ENCODE measurements around the gene TAAR6. TPM values are rescaled to one million over a fixed set of nuclear protein-coding genes. Genes with fewer than 3 reads are reported as not detected.

Gene TAAR6
- total and polyA plus RNA-seq, 4 donors: not detected

DNA sequence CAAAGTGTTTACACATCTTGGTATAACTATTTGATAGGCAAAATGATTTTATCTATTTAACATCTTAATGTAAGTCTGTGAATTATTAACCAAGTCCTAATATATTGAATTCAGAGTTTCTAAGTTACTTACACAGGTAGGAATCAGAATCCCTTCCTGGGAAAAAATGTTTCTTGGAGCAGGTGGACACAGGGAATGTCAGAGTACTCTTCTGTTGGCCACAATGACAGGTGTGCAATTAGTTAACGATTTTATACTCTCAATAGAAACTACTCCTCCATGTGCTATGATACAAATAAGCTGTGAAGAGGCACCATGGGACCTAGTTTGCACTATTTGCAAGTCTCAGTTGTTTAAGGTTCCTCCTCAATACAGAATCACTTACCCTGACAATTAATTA lies 20.2 kb downstream of the TAAR6 start:
- no peak overlapping the region for H3K9ac ChIP-seq (ENCODE audit: low read depth in 1 of 2, low read length in 2 of 2)
- no peaks in the 10 kb centered on the region for H3K36me3 ChIP-seq (ENCODE audit: control insufficient read depth in 4 of 4, insufficient read depth in 3 of 4, low read depth in 1 of 4, low read length in 3 of 4)
- WGBS: 84% methylated on average over 1 of the region's 1 CpG
- no peak for DNase-seq (ENCODE audit: low spot score)
- no peak for TF ChIP-seq HNF4A (conservative IDR thresholded peaks at IDR 0.05)
- no peak for TF ChIP-seq FOXA2 (IDR thresholded peaks at IDR 0.05)
- TF ChIP-seq NR2F2 (IDR thresholded peaks at IDR 0.05): no peak
- no peak for TF ChIP-seq YY1 (IDR thresholded peaks at IDR 0.05)
- TF ChIP-seq EGR1 (IDR thresholded peaks at IDR 0.05; ENCODE audit: low read depth in 2 of 2): no peak
- no peak for TF ChIP-seq SP1 (IDR thresholded peaks at IDR 0.05)
- TF ChIP-seq HNF4G (IDR thresholded peaks at IDR 0.05): no peak
- TF ChIP-seq, protein P1, sequence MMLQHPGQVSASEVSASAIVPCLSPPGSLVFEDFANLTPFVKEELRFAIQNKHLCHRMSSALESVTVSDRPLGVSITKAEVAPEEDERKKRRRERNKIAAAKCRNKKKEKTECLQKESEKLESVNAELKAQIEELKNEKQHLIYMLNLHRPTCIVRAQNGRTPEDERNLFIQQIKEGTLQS (IDR thresholded peaks at IDR 0.05): no peak
- TF ChIP-seq, protein P2, sequence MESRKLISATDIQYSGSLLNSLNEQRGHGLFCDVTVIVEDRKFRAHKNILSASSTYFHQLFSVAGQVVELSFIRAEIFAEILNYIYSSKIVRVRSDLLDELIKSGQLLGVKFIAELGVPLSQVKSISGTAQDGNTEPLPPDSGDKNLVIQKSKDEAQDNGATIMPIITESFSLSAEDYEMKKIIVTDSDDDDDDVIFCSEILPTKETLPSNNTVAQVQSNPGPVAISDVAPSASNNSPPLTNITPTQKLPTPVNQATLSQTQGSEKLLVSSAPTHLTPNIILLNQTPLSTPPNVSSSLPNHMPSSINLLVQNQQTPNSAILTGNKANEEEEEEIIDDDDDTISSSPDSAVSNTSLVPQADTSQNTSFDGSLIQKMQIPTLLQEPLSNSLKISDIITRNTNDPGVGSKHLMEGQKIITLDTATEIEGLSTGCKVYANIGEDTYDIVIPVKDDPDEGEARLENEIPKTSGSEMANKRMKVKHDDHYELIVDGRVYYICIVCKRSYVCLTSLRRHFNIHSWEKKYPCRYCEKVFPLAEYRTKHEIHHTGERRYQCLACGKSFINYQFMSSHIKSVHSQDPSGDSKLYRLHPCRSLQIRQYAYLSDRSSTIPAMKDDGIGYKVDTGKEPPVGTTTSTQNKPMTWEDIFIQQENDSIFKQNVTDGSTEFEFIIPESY (IDR thresholded peaks at IDR 0.05): no peak
- TF ChIP-seq GABPA (IDR thresholded peaks at IDR 0.05 in 1 of 2, conservative IDR thresholded peaks at IDR 0.05 in 1 of 2): no peak
- TF ChIP-seq RXRA (IDR thresholded peaks at IDR 0.05): no peak
- no peak for TF ChIP-seq RAD21 (IDR thresholded peaks at IDR 0.05)
- TF ChIP-seq, protein P3, sequence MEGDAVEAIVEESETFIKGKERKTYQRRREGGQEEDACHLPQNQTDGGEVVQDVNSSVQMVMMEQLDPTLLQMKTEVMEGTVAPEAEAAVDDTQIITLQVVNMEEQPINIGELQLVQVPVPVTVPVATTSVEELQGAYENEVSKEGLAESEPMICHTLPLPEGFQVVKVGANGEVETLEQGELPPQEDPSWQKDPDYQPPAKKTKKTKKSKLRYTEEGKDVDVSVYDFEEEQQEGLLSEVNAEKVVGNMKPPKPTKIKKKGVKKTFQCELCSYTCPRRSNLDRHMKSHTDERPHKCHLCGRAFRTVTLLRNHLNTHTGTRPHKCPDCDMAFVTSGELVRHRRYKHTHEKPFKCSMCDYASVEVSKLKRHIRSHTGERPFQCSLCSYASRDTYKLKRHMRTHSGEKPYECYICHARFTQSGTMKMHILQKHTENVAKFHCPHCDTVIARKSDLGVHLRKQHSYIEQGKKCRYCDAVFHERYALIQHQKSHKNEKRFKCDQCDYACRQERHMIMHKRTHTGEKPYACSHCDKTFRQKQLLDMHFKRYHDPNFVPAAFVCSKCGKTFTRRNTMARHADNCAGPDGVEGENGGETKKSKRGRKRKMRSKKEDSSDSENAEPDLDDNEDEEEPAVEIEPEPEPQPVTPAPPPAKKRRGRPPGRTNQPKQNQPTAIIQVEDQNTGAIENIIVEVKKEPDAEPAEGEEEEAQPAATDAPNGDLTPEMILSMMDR (IDR thresholded peaks at IDR 0.05; ENCODE audit: low read depth, low read length, missing input control): no peak
- TF ChIP-seq FOXA1 (IDR thresholded peaks at IDR 0.05): no peak
- no peak for TF ChIP-seq JUND (IDR thresholded peaks at IDR 0.05)
- TF ChIP-seq, protein P4, sequence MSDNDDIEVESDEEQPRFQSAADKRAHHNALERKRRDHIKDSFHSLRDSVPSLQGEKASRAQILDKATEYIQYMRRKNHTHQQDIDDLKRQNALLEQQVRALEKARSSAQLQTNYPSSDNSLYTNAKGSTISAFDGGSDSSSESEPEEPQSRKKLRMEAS (IDR thresholded peaks at IDR 0.05): no peak
- TF ChIP-seq, protein P5, sequence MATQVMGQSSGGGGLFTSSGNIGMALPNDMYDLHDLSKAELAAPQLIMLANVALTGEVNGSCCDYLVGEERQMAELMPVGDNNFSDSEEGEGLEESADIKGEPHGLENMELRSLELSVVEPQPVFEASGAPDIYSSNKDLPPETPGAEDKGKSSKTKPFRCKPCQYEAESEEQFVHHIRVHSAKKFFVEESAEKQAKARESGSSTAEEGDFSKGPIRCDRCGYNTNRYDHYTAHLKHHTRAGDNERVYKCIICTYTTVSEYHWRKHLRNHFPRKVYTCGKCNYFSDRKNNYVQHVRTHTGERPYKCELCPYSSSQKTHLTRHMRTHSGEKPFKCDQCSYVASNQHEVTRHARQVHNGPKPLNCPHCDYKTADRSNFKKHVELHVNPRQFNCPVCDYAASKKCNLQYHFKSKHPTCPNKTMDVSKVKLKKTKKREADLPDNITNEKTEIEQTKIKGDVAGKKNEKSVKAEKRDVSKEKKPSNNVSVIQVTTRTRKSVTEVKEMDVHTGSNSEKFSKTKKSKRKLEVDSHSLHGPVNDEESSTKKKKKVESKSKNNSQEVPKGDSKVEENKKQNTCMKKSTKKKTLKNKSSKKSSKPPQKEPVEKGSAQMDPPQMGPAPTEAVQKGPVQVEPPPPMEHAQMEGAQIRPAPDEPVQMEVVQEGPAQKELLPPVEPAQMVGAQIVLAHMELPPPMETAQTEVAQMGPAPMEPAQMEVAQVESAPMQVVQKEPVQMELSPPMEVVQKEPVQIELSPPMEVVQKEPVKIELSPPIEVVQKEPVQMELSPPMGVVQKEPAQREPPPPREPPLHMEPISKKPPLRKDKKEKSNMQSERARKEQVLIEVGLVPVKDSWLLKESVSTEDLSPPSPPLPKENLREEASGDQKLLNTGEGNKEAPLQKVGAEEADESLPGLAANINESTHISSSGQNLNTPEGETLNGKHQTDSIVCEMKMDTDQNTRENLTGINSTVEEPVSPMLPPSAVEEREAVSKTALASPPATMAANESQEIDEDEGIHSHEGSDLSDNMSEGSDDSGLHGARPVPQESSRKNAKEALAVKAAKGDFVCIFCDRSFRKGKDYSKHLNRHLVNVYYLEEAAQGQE (IDR thresholded peaks at IDR 0.05): no peak
- no peak for TF ChIP-seq TAF1 (conservative IDR thresholded peaks at IDR 0.05)
- no peak overlapping the region for H3K4me3 ChIP-seq (ENCODE audit: low read depth in 1 of 3, low read length in 3 of 3)
- no peaks in the 10 kb centered on the region for H3K27me3 ChIP-seq (ENCODE audit: control insufficient read depth in 4 of 4, insufficient read depth in 4 of 4, low read length in 3 of 4)
- H3K27ac ChIP-seq (ENCODE audit: low read depth in 1 of 2, low read length in 2 of 2): no peak overlapping the region
- H3K9me3 ChIP-seq (ENCODE audit: control insufficient read depth in 4 of 4, low read length in 3 of 4): no peaks in the 10 kb centered on the region
- no peaks in the 10 kb centered on the region for H3K4me1 ChIP-seq (ENCODE audit: control insufficient read depth in 4 of 4, insufficient read depth in 4 of 4, low read length in 3 of 4)

Data from liver (tissue), 9 donors.